ENCODE results near the gene CRHR2.

Gene CRHR2

DNA sequence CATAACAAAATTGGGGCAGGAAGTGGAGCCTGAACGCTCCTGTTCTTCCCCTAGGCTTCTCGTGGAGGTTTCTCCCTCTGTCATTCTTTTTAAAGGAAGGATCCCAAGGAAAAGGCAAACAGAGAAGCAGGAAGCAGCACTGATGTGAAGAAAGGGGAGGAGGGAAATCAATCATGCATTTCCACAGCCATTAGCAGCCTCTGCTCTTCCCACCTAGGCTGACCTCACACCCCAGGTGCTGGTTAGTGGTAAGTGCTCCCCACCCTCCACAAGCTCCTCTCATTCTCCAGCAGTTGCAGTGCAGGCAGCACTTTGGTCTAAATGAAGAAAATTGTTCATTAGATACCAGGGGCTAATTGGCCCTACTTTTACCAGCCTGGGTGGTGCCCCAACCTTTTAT, 2.6 kb downstream of the CRHR2 start:
- no peak for DNase-seq (ENCODE audit: low read depth in 2 of 2)

DNA sequence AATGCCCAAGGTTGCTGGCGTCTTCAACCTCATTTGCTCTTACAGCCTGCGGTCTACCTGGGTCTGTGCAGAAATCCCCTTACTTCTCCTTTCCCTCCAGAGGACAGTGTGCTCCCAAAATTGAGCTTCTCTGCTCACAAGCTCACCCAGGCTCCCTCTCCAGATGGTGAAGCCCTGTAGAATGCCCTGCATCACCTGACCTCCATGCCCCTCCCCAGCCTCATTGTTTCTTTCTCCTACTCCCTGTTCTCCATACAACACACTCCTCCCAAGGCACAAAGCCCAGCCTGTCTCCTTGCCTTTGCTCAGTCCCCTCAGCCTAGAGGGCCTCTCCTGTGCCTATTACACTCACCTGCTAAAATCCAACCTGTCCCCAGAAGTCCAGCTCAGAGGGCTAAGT, 3.5 kb downstream of the CRHR2 start:
- DNase-seq (ENCODE audit: low read depth in 2 of 2) = no peak

DNA sequence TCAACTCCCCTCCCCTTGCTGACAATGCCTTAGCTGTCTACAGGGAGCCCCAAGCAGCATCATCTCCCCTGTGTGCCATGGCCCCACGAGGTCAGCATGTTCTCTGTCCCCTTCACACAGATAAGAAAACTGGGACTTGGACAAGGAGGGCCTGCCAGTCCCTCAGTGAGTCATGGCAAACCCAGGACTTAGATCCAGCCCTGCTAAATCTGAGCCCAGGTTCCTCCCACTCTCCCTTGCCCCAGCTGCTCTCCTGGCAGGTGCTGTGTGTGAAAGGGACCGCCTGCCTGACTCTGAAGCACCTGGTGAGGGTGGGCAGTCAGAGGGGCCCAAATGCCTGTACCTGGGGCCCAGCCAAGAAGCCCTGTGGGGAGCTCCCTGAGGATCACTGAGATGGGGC, 7.4 kb downstream of the CRHR2 start:
- DNase-seq (ENCODE audit: low read depth in 2 of 2) = no peak

DNA sequence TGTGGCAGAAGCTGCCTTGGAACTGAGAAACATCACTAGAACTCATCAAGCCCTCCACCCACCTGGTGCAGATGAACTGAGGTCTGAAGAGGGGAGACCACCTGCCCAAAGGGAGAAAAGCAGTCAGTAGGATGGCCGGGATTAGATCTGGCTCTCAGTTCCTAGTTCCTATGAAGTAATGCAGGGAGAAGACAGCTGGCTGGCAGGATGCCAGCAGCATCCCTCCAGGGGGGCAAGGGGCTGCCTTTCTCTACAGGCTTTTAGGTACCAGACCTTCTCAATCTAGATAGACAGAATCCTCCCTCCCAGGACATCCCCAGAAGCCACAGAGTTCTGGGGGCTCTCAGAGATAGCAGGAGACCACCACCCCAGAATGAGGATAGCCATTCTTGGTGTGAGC, 7.8 kb downstream of the CRHR2 start:
- DNase-seq (ENCODE audit: low read depth in 2 of 2) = no peak

DNA sequence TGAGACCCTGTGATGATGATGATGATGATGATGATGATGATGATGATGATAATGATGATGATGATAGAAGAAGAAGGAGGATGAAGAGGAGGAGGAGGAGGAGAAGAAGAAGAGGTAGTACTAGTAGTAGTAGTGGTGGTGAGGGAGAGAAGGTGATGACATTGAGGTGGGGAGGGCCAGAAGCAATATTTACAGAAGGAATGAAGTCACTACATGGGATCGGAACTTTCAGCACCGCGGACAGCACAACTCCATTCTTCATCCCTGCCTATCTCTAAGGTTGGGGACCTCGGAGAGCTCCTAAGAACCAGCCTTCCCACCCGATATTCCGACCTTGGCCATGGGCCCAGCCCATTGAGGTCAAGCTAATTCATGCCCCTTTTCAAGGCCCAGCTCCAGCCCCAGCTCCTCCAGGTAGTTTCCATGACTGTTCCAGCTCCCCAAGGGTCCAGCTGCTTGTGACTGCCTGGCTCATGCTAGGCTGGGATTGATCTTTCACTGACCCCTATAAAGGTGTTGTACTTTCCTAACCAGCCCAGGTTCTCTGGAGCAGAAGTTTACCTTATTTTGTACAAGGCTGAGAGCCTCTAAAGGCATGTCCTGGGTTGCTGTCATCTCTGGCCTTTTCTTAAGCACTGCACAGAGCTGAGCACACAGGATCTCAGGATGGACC, 10.3 kb downstream of the CRHR2 start:
- DNase-seq (ENCODE audit: low read depth in 2 of 2) = no peak

DNA sequence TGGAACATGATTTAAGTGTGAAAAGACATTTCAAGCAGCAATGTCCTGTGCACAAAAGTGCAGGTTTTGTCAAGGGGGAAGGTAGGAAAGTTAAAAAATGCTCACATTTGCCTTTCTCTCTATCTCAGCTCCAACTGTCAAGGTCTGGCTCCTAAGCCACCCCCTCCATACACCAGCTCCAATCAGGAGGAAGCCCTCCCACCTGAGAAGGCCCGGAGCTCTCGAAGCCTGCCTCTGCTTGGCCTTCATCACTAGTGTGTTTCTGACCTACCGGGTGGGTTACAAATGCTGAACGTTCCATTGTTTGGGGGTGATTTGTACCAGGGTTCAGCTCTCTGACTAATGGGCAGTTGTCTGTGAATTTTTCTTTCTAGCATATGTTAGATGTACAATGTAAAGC, 14.2 kb downstream of the CRHR2 start:
- no peak for DNase-seq (ENCODE audit: low read depth in 2 of 2)

DNA sequence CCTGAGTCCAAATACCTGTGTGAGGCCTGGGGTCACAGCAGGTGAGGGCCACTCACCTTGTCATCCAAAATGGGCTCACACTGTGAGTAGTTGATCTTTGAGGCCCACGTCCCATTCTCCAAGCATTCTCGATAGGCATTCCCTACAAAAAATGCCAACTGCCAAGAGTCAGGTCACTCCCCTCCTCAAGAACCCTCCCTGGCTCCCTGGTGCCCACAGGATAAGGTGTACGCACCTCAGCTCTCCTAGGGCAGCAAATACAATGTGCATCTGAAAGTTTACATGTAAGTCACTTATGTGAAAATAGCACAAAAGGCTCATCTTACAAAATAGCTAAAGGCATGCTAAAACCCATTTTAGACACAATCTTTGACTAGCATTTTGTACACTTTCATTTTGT, 15.1 kb downstream of the CRHR2 start:
- DNase-seq (ENCODE audit: low read depth in 2 of 2) = no peak

DNA sequence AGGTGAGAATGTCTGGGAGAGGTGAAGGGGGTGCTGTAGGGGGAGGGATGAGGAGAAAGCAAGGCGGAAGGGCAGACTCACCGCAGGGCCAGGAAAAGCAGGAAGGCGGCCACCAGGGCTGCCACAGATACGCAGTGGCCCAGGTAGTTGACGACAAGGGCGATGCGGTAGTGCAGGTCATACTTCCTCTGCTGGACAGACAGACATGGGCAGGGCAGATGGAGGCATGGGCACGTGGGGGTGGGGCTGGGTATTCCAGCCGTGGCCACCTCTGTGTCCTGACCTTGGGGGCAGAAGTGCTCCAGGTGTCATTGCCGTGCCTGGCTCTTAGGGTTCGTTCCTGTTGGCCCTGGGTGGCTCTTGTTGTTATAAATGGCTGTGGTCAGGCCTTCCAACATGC, 16.8 kb downstream of the CRHR2 start:
- no peak for DNase-seq (ENCODE audit: low read depth in 2 of 2)

DNA sequence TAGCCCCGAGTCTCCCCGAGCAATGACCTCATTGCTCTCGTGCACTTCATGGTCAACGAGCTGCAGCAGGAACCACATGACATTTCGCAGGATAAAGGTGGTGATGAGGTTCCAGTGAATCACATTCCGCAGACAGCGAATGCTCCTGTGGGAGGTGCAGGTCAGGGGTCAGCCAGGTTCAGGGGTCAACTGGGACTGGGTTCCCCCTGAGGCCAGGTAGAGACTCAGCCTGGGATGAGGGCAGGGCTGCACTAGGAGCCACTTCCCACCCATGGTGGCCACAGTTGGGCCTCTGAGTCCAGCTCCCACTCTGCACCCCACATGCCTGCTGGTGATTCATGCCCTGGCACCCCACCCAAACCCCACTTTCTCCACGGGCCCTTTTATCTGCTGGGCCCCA, 17.2 kb downstream of the CRHR2 start:
- DNase-seq (ENCODE audit: low read depth in 2 of 2) = no peak

DNA sequence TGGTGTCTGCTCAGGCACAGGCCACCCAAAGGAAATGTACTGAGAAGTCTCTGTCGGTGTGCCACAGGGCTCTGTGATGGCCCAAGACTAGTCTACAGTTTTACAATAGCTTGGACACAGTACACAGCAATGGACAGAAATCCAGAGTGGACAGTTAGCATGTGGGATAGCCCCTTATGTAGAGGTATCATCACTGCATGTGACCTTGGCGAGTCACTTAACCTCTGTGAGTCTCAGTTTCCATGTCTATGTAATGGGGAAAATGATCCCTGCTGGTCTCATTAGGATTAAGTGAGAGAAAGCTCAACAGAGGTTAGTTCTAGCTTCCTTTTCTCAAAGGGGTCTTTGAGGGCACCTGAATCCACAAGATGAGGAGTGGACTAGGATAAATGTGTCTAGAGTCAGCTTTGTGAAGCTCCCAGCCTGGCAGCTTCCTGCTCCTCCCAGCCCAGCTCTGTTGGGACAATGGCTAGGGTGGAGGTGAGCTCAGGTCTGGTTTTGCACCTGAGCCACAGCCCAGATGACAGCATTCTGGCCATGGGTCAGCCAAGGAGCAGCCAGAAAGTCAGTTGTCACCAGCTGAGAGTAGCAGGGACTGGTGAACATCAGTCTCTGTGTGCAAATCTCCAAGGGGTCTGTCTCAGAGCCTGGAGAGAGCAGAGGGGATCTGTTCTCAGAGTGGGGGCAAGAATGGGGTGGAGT, 17.9 kb downstream of the CRHR2 start:
- no peak for DNase-seq (ENCODE audit: low read depth in 2 of 2)

DNA sequence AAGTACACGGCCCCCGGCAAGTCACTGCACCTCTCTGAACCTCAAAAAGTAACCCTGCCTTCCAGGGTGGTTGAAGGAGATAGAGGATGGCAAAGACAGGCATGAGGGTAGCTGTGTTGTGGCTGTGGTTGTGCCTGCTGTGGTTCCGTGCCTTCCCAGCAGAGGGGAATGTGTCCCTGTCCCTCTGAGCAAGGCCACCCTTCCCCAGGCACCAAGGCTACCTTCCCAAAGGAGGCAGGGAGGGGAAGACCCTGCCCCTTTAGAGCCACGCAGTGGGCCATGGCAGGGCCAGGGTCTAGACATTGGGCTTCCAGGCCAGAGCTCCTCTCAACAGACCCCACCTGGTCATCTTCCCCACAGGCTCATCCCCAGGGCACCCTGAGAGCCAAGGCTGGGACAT, 18.8 kb downstream of the CRHR2 start:
- no peak for DNase-seq (ENCODE audit: low read depth in 2 of 2)

DNA sequence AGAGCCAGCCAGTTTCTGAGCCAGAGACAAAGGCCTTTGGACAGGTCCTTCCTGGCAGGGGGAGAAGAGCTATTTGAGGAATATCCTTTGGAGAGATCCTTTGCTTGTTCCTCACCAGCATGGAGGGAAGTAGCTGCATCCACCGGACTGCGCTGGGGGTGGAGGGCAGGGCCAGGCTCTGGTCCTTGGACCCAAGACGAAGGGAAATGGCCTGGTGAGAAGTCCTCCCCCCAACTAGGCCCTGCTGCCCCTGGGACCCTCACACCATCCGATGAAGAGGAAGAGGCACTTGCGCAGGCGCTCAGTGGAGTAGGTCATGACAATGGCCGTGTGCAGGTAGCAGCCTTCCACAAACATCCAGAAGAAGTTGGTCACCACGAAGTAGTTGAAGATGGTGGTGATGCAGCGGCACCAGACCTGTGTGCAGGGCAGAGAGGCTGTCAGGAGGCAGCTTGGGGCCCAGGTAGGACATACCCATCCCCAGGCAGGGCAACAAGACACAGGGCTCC, 19.8 kb downstream of the CRHR2 start:
- no peak for DNase-seq (ENCODE audit: low read depth in 2 of 2)

DNA sequence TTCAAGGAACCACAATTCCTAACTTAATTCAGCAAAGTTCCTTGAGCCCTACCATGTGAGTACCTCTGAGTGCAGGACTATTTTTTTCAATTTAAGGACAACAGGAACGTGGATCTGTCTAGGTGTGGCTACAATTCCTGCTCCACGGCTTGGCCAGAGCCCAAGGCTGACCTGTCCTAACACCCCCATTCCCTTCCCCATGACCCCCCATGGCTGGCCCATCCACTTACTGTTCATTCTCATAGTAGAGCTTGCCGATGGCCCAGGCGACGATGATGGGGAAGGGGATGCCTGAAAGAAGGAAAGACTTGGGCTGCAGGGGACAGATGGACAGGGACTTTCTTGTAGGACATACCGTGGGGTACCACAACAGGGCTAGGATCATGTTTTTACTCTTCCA, 20.3 kb downstream of the CRHR2 start:
- DNase-seq (ENCODE audit: low read depth in 2 of 2) = no peak

DNA sequence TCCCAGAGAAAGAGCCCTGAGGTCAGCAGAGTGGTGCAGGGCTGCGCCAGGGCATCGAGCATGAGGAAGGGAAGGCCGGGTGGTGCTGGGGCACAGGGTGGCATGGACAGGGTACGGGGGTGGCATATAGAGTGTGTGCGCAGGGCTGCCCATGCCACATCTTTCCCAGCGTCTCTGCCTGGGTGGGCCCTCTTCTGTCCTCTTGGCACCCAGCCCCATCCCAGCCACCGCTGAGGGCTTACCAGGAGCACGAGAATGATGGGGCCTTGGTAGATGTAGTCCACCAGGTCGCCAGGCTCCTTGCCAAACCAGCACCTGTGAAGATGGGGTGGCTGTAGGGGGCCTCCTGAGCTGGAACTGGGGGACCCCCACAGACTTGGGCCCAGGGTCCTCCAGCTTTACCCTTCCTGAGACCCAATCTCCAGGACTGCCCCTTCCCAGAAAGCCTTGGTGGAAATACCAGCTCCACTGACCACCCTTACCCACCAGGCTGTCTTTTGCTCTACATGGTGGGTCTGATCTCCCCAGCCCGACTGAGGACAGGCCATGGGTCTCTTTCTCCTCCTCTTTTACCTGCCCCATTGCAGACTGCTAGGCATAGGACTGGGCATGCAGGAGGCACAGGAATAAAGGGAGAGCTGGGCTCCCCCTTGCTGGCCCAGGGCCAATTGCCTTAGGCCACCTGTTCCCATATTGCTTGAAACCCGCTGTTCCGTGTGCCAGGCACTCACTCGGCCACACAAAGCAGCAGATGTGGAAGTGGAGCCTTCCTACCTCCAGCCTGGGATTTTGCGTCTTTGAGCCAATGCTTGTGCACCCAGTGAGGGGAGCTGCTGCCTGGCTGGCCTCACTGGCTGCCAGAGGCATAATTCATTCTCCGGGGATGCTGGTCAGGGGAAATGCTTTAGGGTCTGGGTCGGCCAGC, 21.7 kb downstream of the CRHR2 start:
- no peak for DNase-seq (ENCODE audit: low read depth in 2 of 2)

DNA sequence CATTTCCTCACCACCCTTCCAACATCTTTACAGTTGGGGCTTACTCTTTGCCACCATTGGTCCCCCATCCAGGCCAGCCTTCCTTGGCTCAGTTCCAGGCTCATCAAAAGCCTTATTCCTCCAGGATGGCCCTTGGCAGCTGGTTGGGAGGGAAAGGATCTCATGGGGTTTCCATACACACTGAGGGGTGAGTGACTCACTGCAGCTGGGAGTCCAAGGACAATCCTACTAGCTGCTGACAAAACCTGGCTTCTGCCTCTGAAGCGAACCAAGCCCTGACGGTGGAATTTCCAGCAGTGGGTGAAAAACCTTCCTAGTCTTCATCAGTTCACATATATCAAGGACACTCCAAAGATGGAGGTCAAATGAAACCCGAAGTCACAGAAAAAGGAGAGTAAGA, 22.9 kb downstream of the CRHR2 start:
- DNase-seq (ENCODE audit: low read depth in 2 of 2) = no peak

DNA sequence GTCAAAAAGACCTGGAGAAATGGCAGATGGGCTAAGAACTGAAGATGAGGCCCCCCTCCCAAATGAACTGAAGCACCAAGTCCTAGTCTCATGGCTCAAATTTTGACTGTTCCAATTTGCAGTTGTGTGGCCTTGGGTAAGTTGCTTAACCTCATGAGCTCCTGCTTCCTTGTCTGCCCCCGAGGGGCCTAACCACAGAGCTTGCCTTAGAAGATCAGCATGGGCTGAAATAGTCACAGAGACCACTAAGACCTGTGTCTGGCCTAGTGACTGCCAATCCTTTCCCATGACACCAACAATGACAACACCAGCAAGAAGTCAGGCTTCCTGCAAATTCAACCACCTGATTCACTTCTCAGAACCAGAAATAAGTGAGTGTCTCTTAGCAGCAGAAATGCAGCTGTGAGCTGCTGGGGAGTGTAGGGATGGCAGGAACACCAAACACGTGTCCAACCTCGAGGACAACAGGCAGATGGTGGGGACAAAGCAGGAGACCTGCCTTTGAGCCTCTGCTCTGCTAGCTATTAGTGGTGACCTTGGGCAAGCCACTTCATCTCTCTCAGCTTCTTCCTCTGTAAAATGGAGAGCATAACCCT, 23.7 kb downstream of the CRHR2 start:
- DNase-seq (ENCODE audit: low read depth in 2 of 2) = no peak

DNA sequence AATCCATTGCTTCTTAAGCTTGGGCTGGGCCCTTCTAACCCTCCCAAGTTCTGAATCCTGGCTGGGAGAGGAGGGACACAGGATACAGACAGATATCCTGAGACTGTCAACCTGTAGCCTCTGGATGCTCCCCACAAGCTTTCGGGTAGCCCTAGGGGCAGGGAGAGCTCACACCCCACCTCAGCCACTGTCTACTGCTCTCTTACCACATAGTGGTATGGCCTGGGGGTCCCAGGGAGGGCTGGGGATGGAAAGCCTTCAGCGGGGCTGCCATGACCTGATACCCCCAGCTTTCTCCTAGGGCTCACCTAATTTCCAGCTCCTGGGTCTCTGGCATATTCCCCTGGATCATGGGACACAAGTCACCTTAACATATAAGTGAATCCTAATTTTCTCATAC, 25.1 kb downstream of the CRHR2 start:
- DNase-seq (ENCODE audit: low read depth in 2 of 2) = no peak

DNA sequence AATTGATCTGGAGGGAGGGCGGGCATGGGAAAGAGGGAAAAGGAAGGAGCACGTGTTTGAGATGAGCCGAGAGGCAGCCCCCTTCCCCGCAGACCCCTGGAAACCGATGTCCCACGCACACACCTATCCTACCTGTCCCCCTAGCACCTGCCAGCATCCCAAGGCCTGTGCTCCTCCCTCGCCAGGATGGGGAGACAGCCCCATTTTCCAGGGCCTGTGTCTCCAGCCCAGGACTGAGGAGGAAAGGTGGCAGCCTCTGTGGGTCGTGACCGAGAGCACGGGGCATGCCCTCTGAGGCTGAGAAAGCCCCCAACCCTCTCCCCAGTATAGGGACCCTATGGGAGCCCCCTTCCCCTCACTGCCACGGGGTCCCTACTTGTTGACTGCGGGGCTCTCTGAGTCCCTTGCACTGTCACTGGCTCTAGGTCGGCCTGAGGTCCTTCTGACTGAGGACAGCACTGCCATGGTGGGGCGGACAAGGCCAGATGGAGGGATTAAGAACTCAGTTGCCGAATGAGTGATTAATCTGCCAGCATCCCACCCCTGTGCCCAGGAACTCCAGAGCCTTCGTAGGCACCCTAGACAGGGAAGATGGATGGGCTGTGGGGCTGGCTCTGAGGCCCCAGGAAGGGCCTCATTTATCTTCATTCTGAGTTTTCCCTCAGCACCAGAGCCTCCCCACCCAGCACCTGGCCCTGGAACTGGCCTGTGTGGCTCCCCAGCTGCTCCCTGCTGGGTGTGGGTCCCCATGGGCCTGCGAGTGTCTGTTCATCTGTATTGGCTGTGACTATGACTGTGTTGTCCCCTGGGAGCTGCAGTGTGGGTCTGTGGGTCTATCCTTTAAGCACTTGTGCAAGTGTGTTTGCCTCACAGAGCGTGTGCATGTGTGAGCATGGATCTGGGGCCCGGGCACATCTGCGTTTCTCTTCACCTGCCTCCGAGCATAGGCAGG, 26.0 kb downstream of the CRHR2 start:
- DNase-seq (ENCODE audit: low read depth in 2 of 2) = no peak

DNA sequence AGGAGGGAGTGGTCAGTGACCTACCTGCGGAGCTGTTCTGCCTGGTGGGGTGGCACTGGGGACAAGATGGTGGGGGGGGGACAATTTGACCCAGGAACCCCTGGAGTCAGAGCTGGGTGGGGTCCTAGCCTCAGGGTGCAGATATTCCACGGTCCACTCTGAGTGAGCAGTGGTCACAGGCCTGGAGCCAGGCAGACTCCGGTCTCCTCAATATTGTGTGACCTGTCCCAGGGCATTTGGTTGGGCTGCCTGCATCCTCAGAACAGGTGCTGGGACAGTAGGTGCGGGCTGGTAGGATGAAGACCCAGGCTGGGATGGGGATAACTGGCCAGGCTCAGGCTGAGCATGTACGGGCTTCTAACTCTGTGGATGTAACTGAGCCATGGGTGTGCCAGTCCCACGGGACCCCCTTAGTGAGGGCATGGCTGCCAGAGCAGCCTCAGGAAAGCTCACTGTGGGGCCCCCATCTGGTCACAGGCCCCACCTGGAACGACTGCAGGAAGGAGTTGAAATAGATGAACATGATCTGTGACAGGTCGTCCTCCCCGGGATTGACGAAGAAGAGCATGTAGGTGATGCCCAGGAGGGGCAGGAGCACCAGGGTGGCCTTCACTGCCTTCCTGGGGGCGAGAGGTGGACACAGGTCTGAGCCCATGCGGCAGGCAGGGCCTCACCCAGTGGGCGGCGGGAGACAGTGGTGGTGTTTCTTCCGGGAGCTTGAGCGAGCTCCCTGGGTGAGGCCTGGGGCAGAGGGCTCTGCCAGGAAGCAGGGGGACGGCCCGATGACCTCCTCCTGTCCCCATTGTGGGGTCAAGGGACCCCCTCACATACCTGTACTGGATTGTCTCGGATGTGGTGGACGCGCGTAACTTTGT, 26.9 kb downstream of the CRHR2 start:
- no peak for DNase-seq (ENCODE audit: low read depth in 2 of 2)
